ENCODE results near the gene BZW1. TPM values are rescaled to one million over a fixed set of nuclear protein-coding genes. Genes with fewer than 3 reads are reported as not detected.

Gene BZW1
- total RNA-seq, 6 donors from 2014 or later: 80.7 to 327 (median 160) TPM

DNA sequence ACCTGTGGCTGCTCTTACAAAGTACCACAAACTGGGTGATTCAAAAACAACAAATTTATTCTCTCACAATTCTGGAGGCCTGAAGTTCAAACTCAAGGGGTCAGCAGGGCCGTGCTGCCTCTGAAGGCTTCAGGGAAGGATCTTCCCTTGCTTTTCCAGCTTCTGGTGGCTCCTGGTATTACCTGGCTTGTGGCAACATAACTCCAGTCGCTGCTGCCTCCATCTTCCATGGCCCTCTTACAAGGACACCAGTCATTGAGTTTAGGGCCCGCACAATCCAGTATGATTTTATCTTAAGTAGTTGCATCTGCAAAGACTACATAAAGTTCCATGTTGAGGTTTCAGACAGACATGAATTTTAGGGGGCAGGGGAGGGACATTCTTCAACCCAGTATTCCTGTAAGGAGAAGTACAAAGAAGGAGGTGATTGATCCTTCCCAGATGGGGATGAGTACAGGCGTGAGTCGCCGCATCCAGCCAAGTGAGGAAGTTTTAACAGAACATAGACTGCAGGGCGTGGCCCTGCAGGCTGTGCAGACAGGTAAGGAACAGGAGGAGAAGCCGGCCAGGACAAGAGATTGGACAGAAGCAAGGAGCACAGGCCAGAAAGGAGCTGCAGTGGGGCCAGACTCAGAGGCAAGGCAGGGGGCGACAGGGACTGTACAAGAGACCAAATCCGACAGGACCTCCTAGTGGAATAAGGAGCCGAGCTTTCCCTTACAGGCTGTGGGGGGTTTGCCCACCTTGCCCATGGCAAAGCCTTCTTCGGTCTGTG is 44.4 kb upstream of the BZW1 start:
- Histone ChIP-seq H3K36me3 (no peaks in the 10 kb centered on the region), H3K4me3 (no peak overlapping the region), H3K9me3 (no peaks in the 10 kb centered on the region), H3K27ac (no peak overlapping the region), H3K4me1 (no peaks in the 10 kb centered on the region), H3K27me3 (no peaks in the 10 kb centered on the region)
- no peak for TF ChIP-seq POLR2AphosphoS5 (IDR thresholded peaks at IDR 0.05)
- TF ChIP-seq, protein P1, sequence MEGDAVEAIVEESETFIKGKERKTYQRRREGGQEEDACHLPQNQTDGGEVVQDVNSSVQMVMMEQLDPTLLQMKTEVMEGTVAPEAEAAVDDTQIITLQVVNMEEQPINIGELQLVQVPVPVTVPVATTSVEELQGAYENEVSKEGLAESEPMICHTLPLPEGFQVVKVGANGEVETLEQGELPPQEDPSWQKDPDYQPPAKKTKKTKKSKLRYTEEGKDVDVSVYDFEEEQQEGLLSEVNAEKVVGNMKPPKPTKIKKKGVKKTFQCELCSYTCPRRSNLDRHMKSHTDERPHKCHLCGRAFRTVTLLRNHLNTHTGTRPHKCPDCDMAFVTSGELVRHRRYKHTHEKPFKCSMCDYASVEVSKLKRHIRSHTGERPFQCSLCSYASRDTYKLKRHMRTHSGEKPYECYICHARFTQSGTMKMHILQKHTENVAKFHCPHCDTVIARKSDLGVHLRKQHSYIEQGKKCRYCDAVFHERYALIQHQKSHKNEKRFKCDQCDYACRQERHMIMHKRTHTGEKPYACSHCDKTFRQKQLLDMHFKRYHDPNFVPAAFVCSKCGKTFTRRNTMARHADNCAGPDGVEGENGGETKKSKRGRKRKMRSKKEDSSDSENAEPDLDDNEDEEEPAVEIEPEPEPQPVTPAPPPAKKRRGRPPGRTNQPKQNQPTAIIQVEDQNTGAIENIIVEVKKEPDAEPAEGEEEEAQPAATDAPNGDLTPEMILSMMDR (IDR thresholded peaks at IDR 0.05): no peak
- no peak for TF ChIP-seq EP300 (IDR thresholded peaks at IDR 0.05)
- TF ChIP-seq POLR2A (IDR thresholded peaks at IDR 0.05): no peak
- DNase-seq (no peak), ATAC-seq (ENCODE audit: low FRiP score in 2 of 2) (no peak)
- WGBS, 2 donors: 80 to 87% methylated on average over 11 to 12 of the region's 12 CpGs

DNA sequence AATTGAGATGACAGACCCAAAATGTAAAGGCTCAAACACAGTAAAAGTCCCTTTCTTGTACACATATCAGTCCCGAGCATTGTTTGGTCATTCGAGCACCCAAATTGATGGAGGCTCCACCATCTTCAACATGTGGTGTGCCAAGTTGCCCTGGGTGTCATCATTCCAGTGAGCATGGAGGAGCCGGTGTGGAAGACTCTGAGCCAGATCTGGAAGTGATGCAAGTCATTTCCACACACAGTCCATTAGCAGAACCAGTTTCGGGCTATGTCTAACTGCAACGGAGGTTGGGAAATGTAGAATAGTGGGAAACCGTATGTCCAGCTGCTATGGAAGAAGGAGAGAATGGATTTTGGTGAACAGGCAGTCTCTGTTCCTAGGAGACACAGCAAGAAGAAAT is 40.9 kb upstream of the BZW1 start:
- Histone ChIP-seq H3K27ac (no peak overlapping the region), H3K27me3 (no peaks in the 10 kb centered on the region), H3K4me3 (no peak overlapping the region), H3K36me3 (no peaks in the 10 kb centered on the region), H3K9me3 (peaks cover 0 to 5% (median 0%) of the 10 kb centered on the region in 4 donors), H3K4me1 (no peaks in the 10 kb centered on the region)
- DNase-seq (no peak), ATAC-seq (ENCODE audit: low FRiP score in 2 of 2) (no peak)
- 76 to 77% methylated on average over 6 of the region's 6 CpGs for WGBS, 2 donors
- no peak for TF ChIP-seq POLR2A (IDR thresholded peaks at IDR 0.05)
- TF ChIP-seq, protein P1 (IDR thresholded peaks at IDR 0.05): no peak
- no peak for TF ChIP-seq POLR2AphosphoS5 (IDR thresholded peaks at IDR 0.05)
- TF ChIP-seq EP300 (IDR thresholded peaks at IDR 0.05): no peak

DNA sequence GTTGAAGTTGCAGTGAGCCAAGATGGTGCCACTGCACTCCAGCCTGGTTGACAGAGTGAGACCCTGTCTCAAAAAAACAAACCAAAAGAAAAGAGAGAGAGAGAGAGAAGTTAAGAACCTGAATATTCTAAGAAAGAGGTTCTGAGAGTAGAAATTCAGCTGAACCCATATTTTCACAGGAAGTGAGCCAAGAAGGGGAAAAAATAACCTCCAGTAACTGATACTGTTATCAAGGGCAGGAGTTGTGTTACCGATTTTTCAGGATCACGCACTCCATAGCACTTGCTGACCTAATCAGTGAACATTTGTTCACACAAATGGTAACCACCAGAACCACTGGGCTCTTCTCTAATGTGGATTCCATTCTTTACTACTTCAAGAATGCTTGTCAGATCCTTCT is 39.1 kb upstream of the BZW1 start:
- H3K27me3 ChIP-seq: no peaks in the 10 kb centered on the region
- H3K4me1 ChIP-seq: no peaks in the 10 kb centered on the region
- ATAC-seq (ENCODE audit: low FRiP score in 2 of 2): no peak
- WGBS, 2 donors: 83 to 95% methylated on average over 2 of the region's 2 CpGs
- no peak overlapping the region for H3K27ac ChIP-seq
- no peak for DNase-seq
- no peak overlapping the region for H3K4me3 ChIP-seq
- peaks cover 0 to 5% (median 0%) of the 10 kb centered on the region in 4 donors for H3K9me3 ChIP-seq
- no peaks in the 10 kb centered on the region for H3K36me3 ChIP-seq
- TF ChIP-seq, protein P1 (IDR thresholded peaks at IDR 0.05): no peak
- TF ChIP-seq POLR2A (IDR thresholded peaks at IDR 0.05) (no peak), EP300 (IDR thresholded peaks at IDR 0.05) (no peak), POLR2AphosphoS5 (IDR thresholded peaks at IDR 0.05) (no peak)

DNA sequence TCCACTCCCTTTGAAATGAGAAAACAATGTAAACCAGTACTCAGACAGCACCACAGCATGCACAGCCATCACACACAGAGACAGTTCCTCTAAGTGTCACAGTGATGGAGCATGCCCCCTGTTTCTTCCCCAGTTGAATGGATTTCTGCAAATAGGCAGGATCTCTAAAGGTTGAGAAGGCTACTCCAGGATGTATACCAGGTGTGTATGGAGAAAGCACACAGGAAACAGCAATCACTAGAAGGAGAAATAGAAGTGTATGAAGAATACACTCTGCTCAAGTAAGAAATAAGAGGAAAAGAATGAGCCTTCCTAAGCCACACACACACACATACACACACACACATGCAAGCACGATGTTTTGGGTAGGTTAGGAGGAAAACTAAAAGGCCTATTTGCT is 38.6 kb upstream of the BZW1 start:
- Histone ChIP-seq H3K27ac (no peak overlapping the region), H3K4me3 (no peak overlapping the region), H3K9me3 (peaks cover 0 to 5% (median 0%) of the 10 kb centered on the region in 4 donors), H3K36me3 (no peaks in the 10 kb centered on the region), H3K27me3 (no peaks in the 10 kb centered on the region), H3K4me1 (peaks cover 0 to under 1% (median 0%) of the 10 kb centered on the region in 4 donors)
- ATAC-seq (ENCODE audit: low FRiP score in 2 of 2): no peak
- TF ChIP-seq, protein P1 (IDR thresholded peaks at IDR 0.05): no peak
- TF ChIP-seq EP300 (IDR thresholded peaks at IDR 0.05): no peak
- 97 to 100% methylated on average over 1 of the region's 1 CpG for WGBS, 2 donors
- DNase-seq: no peak

DNA sequence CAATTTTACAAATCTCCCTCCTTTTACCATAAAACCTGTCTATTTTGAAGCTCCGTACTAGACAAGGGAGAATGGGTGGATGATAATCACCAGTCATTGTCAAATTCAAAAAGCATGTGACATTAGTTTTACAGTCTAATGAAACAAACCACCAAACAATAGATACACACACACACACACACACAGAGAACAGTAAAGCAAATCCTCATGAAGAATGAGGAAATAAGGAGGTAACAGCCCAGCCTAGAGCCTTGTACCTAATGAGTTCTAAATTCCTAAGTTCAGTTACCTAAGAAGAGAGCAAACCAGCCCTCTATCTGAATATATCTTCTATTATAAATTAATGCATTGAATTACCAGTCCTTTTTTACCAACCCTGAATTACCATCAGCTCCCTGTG is 36.8 kb upstream of the BZW1 start:
- DNase-seq (no peak), ATAC-seq (ENCODE audit: low FRiP score in 2 of 2) (no peak)
- Histone ChIP-seq H3K9me3 (peaks cover 0 to 5% (median 0%) of the 10 kb centered on the region in 4 donors), H3K27ac (no peak overlapping the region), H3K36me3 (no peaks in the 10 kb centered on the region), H3K27me3 (no peaks in the 10 kb centered on the region), H3K4me1 (peaks cover 0 to 2% (median 0%) of the 10 kb centered on the region in 4 donors), H3K4me3 (no peak overlapping the region)
- TF ChIP-seq POLR2AphosphoS5 (IDR thresholded peaks at IDR 0.05) (no peak), EP300 (IDR thresholded peaks at IDR 0.05) (no peak), POLR2A (IDR thresholded peaks at IDR 0.05) (no peak)
- TF ChIP-seq, protein P1 (IDR thresholded peaks at IDR 0.05): no peak
- 94 to 100% methylated on average over 1 of the region's 1 CpG for WGBS, 2 donors
